ENCODE data around the gene MEIKIN.

- TF ChIP-seq, protein P1, sequence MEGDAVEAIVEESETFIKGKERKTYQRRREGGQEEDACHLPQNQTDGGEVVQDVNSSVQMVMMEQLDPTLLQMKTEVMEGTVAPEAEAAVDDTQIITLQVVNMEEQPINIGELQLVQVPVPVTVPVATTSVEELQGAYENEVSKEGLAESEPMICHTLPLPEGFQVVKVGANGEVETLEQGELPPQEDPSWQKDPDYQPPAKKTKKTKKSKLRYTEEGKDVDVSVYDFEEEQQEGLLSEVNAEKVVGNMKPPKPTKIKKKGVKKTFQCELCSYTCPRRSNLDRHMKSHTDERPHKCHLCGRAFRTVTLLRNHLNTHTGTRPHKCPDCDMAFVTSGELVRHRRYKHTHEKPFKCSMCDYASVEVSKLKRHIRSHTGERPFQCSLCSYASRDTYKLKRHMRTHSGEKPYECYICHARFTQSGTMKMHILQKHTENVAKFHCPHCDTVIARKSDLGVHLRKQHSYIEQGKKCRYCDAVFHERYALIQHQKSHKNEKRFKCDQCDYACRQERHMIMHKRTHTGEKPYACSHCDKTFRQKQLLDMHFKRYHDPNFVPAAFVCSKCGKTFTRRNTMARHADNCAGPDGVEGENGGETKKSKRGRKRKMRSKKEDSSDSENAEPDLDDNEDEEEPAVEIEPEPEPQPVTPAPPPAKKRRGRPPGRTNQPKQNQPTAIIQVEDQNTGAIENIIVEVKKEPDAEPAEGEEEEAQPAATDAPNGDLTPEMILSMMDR (optimal IDR thresholded peaks at IDR 0.05 in 1 of 3, IDR thresholded peaks at IDR 0.05 in 1 of 3, conservative IDR thresholded peaks at IDR 0.05 in 1 of 3; ENCODE audit: extremely low read depth in 1 of 3, insufficient read depth in 2 of 3, low read length in 3 of 3), result no peak
- no peak for TF ChIP-seq EZH2 (IDR thresholded peaks at IDR 0.05; ENCODE audit: low read length)
Observed at GRCh38 chr5:131846536-131846935, 98.9 kb downstream of the MEIKIN start.

Measured in keratinocyte (primary cell).